ENCODE results near the gene DUOX1.

DNA sequence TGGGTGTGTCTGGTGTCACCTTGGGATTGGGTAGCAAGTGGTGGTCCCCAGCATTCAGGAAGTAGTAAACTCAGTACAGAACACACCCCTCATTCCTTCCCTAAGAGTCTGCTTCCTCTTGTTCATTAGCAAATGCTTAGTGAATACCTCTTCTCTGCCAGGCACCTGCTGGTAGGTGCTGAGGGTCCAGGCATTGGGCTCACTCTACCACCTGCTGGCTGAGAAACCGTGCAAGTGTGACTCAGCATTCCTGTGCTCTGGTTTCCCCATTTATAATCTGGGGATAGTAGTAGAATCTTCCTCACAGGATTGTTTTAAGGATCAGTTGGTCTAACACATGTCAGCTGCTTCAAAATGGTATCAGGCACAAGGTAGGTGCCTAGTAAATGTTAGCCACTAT is 53.2 kb downstream of the DUOX1 start:
- TF ChIP-seq, protein P1, sequence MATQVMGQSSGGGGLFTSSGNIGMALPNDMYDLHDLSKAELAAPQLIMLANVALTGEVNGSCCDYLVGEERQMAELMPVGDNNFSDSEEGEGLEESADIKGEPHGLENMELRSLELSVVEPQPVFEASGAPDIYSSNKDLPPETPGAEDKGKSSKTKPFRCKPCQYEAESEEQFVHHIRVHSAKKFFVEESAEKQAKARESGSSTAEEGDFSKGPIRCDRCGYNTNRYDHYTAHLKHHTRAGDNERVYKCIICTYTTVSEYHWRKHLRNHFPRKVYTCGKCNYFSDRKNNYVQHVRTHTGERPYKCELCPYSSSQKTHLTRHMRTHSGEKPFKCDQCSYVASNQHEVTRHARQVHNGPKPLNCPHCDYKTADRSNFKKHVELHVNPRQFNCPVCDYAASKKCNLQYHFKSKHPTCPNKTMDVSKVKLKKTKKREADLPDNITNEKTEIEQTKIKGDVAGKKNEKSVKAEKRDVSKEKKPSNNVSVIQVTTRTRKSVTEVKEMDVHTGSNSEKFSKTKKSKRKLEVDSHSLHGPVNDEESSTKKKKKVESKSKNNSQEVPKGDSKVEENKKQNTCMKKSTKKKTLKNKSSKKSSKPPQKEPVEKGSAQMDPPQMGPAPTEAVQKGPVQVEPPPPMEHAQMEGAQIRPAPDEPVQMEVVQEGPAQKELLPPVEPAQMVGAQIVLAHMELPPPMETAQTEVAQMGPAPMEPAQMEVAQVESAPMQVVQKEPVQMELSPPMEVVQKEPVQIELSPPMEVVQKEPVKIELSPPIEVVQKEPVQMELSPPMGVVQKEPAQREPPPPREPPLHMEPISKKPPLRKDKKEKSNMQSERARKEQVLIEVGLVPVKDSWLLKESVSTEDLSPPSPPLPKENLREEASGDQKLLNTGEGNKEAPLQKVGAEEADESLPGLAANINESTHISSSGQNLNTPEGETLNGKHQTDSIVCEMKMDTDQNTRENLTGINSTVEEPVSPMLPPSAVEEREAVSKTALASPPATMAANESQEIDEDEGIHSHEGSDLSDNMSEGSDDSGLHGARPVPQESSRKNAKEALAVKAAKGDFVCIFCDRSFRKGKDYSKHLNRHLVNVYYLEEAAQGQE (IDR thresholded peaks at IDR 0.05): no peak
- TF ChIP-seq YY1 (IDR thresholded peaks at IDR 0.05) (no peak), TAF1 (conservative IDR thresholded peaks at IDR 0.05) (no peak), RXRA (IDR thresholded peaks at IDR 0.05) (no peak), RAD21 (IDR thresholded peaks at IDR 0.05) (no peak), HNF4A (conservative IDR thresholded peaks at IDR 0.05) (no peak), GABPA (IDR thresholded peaks at IDR 0.05 in 1 of 2, conservative IDR thresholded peaks at IDR 0.05 in 1 of 2) (no peak), FOXA1 (IDR thresholded peaks at IDR 0.05) (no peak), JUND (IDR thresholded peaks at IDR 0.05) (no peak)
- TF ChIP-seq, protein P2, sequence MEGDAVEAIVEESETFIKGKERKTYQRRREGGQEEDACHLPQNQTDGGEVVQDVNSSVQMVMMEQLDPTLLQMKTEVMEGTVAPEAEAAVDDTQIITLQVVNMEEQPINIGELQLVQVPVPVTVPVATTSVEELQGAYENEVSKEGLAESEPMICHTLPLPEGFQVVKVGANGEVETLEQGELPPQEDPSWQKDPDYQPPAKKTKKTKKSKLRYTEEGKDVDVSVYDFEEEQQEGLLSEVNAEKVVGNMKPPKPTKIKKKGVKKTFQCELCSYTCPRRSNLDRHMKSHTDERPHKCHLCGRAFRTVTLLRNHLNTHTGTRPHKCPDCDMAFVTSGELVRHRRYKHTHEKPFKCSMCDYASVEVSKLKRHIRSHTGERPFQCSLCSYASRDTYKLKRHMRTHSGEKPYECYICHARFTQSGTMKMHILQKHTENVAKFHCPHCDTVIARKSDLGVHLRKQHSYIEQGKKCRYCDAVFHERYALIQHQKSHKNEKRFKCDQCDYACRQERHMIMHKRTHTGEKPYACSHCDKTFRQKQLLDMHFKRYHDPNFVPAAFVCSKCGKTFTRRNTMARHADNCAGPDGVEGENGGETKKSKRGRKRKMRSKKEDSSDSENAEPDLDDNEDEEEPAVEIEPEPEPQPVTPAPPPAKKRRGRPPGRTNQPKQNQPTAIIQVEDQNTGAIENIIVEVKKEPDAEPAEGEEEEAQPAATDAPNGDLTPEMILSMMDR (IDR thresholded peaks at IDR 0.05; ENCODE audit: low read depth, low read length, missing input control): no peak
- TF ChIP-seq, protein P3, sequence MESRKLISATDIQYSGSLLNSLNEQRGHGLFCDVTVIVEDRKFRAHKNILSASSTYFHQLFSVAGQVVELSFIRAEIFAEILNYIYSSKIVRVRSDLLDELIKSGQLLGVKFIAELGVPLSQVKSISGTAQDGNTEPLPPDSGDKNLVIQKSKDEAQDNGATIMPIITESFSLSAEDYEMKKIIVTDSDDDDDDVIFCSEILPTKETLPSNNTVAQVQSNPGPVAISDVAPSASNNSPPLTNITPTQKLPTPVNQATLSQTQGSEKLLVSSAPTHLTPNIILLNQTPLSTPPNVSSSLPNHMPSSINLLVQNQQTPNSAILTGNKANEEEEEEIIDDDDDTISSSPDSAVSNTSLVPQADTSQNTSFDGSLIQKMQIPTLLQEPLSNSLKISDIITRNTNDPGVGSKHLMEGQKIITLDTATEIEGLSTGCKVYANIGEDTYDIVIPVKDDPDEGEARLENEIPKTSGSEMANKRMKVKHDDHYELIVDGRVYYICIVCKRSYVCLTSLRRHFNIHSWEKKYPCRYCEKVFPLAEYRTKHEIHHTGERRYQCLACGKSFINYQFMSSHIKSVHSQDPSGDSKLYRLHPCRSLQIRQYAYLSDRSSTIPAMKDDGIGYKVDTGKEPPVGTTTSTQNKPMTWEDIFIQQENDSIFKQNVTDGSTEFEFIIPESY (IDR thresholded peaks at IDR 0.05): no peak
- TF ChIP-seq, protein P4, sequence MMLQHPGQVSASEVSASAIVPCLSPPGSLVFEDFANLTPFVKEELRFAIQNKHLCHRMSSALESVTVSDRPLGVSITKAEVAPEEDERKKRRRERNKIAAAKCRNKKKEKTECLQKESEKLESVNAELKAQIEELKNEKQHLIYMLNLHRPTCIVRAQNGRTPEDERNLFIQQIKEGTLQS (IDR thresholded peaks at IDR 0.05): no peak
- TF ChIP-seq, protein P5, sequence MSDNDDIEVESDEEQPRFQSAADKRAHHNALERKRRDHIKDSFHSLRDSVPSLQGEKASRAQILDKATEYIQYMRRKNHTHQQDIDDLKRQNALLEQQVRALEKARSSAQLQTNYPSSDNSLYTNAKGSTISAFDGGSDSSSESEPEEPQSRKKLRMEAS (IDR thresholded peaks at IDR 0.05): no peak
